Upper lobe of left lung (tissue), 4 donors: ENCODE results near the gene CSN2.

Experiments used
- EP300 ChIP-seq, 4 donors: sonication (generic); formaldehyde crosslinking; IDR thresholded peaks; one replicate each; pipeline ENCODE4 v1.5.1; 2017; ENCODE audit warnings: antibody characterized with exemption in 4 of 4, control low read depth in 2 of 4
- POLR2A ChIP-seq, 4 donors: fragments of 450-650 bp; IDR thresholded peaks; one replicate each; pipeline ENCODE4 v1.5.1; 2016 to 2017; ENCODE audit warnings: antibody characterized with exemption in 4 of 4, mild to moderate bottlenecking in 2 of 4
- TF ChIP-seq, protein P1 (sequence below), 6 experiments: fragments of 450-650 bp in 4 of 6; fragments of 200-600 bp in 2 of 6; sonication (generic) in 2 of 6; IDR thresholded peaks; one replicate each; pipeline ENCODE4 v1.5.1; 2016 to 2019; ENCODE audit warnings: antibody characterized with exemption in 6 of 6

DNA sequence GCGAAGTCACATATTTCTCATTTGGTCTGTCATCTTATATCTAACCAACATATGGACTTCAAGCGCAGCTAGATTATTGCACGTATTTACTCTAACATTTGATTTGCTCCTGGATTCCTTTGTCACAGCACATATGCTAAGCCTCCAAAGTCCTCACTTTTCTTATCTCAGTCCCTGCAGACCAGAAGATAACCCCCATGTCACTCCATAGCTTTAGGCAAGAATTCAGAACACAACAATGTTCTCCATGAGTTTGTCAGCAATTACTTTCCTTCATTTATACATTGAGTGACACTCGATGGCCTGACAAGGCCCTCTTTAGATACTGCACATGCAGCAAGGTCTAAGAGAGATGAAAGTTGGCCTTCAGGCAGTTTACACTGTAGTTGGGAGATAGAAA is 25.5 kb upstream of the CSN2 start:
- TF ChIP-seq, protein P1, sequence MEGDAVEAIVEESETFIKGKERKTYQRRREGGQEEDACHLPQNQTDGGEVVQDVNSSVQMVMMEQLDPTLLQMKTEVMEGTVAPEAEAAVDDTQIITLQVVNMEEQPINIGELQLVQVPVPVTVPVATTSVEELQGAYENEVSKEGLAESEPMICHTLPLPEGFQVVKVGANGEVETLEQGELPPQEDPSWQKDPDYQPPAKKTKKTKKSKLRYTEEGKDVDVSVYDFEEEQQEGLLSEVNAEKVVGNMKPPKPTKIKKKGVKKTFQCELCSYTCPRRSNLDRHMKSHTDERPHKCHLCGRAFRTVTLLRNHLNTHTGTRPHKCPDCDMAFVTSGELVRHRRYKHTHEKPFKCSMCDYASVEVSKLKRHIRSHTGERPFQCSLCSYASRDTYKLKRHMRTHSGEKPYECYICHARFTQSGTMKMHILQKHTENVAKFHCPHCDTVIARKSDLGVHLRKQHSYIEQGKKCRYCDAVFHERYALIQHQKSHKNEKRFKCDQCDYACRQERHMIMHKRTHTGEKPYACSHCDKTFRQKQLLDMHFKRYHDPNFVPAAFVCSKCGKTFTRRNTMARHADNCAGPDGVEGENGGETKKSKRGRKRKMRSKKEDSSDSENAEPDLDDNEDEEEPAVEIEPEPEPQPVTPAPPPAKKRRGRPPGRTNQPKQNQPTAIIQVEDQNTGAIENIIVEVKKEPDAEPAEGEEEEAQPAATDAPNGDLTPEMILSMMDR (IDR thresholded peaks at IDR 0.05): no peak
- no peak for TF ChIP-seq POLR2A (IDR thresholded peaks at IDR 0.05)
- no peak for TF ChIP-seq EP300 (IDR thresholded peaks at IDR 0.05)
